Peyer's patch (tissue), 4 donors: ENCODE measurements around the gene BBS1.

Experiments used
- POLR2A ChIP-seq, 2 donors: fragments of 450-650 bp; IDR thresholded peaks; one replicate each; pipeline ENCODE4 v1.5.1; 2017; ENCODE audit warnings: antibody characterized with exemption in 2 of 2, mild to moderate bottlenecking in 2 of 2, moderate library complexity in 2 of 2
- TF ChIP-seq, protein P1 (sequence below), 6 experiments: fragments of 450-650 bp in 4 of 6; fragments of 200-600 bp in 2 of 6; sonication (generic) in 1 of 6; IDR thresholded peaks; one replicate each; pipeline ENCODE4 v1.5.1; 2017 to 2019; ENCODE audit warnings: antibody characterized with exemption in 6 of 6, mild to moderate bottlenecking in 3 of 6, moderate library complexity in 1 of 6

DNA sequence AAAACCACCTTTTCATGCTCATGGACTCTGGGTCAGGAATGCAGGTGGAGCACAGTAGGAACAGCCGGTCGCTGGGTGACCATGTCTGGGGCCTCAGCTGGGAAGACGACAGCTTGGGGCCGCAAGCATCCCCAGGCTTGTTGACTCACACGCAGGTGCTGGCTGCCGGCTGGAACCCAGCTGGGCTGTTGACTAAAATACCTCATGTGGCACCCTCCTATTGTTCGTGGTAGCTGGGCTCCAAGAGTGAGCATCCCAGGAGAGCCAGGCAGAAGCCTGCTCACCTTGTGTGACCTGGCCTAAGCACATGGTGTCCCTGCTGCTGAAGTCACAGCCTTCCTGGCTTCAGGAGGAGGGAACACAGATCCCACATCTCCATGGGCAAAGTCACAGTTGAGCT is 20.8 kb upstream of the BBS1 start:
- TF ChIP-seq, protein P1, sequence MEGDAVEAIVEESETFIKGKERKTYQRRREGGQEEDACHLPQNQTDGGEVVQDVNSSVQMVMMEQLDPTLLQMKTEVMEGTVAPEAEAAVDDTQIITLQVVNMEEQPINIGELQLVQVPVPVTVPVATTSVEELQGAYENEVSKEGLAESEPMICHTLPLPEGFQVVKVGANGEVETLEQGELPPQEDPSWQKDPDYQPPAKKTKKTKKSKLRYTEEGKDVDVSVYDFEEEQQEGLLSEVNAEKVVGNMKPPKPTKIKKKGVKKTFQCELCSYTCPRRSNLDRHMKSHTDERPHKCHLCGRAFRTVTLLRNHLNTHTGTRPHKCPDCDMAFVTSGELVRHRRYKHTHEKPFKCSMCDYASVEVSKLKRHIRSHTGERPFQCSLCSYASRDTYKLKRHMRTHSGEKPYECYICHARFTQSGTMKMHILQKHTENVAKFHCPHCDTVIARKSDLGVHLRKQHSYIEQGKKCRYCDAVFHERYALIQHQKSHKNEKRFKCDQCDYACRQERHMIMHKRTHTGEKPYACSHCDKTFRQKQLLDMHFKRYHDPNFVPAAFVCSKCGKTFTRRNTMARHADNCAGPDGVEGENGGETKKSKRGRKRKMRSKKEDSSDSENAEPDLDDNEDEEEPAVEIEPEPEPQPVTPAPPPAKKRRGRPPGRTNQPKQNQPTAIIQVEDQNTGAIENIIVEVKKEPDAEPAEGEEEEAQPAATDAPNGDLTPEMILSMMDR (IDR thresholded peaks at IDR 0.05): no peak
- no peak for TF ChIP-seq POLR2A (IDR thresholded peaks at IDR 0.05)
